ENCODE results near the gene TMEM106A.

DNA sequence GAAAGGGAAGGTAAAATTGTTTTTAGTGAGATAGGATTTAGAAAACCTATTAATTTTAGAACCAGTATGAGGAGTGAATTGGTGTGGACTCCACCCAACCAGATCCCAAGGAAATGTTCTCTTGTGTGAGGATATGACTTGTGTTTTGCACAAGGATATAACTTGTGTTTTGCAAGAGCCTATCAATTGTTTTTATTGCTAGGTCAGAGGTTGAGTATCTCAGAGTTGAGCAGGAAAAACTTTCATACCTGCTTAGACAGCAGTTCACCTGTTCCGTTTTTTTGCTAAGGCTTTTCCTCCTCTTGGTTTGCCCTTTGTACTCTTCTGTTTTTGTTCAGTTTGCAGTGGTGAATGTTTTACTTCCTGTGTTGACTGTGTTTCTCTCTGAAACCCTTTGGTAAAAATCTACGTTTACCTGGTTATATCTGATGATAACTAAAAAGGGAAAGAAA is 35.5 kb upstream of the TMEM106A start:
- TF ChIP-seq, protein P1, sequence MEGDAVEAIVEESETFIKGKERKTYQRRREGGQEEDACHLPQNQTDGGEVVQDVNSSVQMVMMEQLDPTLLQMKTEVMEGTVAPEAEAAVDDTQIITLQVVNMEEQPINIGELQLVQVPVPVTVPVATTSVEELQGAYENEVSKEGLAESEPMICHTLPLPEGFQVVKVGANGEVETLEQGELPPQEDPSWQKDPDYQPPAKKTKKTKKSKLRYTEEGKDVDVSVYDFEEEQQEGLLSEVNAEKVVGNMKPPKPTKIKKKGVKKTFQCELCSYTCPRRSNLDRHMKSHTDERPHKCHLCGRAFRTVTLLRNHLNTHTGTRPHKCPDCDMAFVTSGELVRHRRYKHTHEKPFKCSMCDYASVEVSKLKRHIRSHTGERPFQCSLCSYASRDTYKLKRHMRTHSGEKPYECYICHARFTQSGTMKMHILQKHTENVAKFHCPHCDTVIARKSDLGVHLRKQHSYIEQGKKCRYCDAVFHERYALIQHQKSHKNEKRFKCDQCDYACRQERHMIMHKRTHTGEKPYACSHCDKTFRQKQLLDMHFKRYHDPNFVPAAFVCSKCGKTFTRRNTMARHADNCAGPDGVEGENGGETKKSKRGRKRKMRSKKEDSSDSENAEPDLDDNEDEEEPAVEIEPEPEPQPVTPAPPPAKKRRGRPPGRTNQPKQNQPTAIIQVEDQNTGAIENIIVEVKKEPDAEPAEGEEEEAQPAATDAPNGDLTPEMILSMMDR (IDR thresholded peaks at IDR 0.05): no peak
- TF ChIP-seq ZFX (IDR thresholded peaks at IDR 0.05; ENCODE audit: borderline replicate concordance): no peak
